ENCODE measurements around the gene USP31. TPM values are rescaled to one million over a fixed set of nuclear protein-coding genes. Genes with fewer than 3 reads are reported as not detected.
A peak's percentile ranks its signal among the peaks of the same experiment; 100 is the strongest.
"Not testable (repeated sequence)": the region's sequence is repeated elsewhere in the genome, so short reads cannot be mapped to it uniquely, and the experiment has no call there.

USP31 gene
- total RNA-seq, 3 donors from 2014 or later (not counting 1 experiment from before 2014, with no cell fraction given) = 6.1 to 6.6 (median 6.3) TPM

DNA sequence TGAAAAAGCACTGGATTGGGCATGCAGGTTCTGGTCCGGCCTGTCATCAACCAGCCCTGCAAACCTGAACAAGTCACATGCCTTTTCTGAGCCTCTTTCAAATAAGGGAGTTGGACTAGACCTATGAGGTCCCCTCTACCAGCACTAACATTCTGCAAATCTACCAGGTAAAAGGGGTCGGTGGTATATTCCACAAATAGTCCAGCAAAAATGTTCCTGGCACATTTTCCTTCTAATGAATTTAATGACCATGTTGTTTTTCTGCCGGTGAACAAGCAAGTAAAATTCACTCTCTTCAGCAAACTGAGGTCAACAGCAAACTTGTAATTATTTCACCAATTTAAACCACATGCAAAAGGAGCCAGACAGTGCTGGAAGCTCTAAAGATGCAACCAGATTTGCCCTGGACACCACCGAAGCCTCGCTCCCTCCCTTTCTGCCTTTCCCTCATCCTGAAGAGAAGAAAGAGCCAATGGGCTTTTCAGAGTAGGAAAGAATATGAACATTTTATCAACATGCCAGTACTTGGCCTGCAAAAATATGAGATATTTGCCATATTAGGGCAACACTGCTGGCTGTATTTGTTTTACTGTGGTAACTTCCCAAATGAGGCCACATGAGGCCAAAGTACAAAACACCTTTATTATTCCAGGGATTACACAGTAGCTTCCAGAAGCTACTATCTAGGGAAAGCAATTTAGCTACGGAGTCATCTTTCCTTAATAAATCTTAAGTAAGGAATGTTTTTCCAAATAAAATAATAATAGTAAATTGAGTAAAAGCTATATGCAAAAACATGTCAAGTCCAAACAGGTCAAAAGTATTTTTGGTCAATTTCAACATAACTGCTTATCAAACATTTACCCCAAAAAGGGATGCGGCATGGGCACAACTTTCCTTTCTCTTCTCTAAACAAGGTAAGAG lies 45.0 kb downstream of the USP31 start:
- TF ChIP-seq, protein P1, sequence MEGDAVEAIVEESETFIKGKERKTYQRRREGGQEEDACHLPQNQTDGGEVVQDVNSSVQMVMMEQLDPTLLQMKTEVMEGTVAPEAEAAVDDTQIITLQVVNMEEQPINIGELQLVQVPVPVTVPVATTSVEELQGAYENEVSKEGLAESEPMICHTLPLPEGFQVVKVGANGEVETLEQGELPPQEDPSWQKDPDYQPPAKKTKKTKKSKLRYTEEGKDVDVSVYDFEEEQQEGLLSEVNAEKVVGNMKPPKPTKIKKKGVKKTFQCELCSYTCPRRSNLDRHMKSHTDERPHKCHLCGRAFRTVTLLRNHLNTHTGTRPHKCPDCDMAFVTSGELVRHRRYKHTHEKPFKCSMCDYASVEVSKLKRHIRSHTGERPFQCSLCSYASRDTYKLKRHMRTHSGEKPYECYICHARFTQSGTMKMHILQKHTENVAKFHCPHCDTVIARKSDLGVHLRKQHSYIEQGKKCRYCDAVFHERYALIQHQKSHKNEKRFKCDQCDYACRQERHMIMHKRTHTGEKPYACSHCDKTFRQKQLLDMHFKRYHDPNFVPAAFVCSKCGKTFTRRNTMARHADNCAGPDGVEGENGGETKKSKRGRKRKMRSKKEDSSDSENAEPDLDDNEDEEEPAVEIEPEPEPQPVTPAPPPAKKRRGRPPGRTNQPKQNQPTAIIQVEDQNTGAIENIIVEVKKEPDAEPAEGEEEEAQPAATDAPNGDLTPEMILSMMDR (IDR thresholded peaks at IDR 0.05) = no peak
- no peaks in the 10 kb centered on the region for H3K36me3 Mint-ChIP-seq
- no peak overlapping the region for H3K27ac Mint-ChIP-seq
- intact Hi-C loops (cut with micrococcal nuclease) = no loop called here
- no peak overlapping the region for H3K4me3 Mint-ChIP-seq
- Histone ChIP-seq H3K27me3 (ENCODE audit: control insufficient read depth, insufficient read depth, low read length) (no peaks in the 10 kb centered on the region), H3K4me1 (ENCODE audit: control insufficient read depth, insufficient read depth, low read length) (no peaks in the 10 kb centered on the region), H3K4me3 (ENCODE audit: low read length) (no peak overlapping the region), H3K27ac (ENCODE audit: low read length) (no peak overlapping the region), H3K36me3 (ENCODE audit: control insufficient read depth, insufficient read depth, low read length) (peaks cover 2% of the 10 kb centered on the region), H3K9me3 (ENCODE audit: control insufficient read depth, insufficient read depth, low read length) (no peaks in the 10 kb centered on the region)
- H3K4me1 Mint-ChIP-seq = no peaks in the 10 kb centered on the region
- DNase-seq (no peak), ATAC-seq (no peak)
- no peaks in the 10 kb centered on the region for H3K27me3 Mint-ChIP-seq (ENCODE audit: low read depth in 2 of 2)
- H3K9me3 Mint-ChIP-seq = no peaks in the 10 kb centered on the region
- 91% methylated on average over 6 of the region's 7 CpGs for WGBS (ENCODE audit: insufficient coverage)

DNA sequence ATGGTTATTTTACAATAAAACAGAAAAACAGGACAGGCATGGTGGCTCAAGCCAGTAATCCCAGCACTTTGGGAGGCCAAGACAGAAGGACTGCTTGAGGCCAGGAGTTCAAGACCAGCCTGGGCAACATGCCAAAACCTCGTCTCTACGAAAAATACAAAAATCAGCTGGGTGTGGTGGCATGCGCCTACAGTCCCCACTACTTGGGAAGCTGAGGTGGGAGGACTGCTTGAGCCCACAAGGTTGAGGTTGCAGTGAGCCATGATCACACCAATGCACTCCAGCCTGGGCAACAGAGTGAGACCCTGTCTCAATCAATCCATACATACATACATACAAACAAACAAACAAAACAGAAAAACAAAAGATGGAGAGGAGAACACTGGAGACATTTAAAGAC lies 45.6 kb downstream of the USP31 start:
- ATAC-seq (no peak), DNase-seq (no peak)
- intact Hi-C loops (cut with micrococcal nuclease) = no loop called here
- Histone ChIP-seq H3K36me3 (ENCODE audit: control insufficient read depth, insufficient read depth, low read length) (peaks cover 2% of the 10 kb centered on the region), H3K27ac (ENCODE audit: low read length) (no peak overlapping the region), H3K4me3 (ENCODE audit: low read length) (no peak overlapping the region), H3K27me3 (ENCODE audit: control insufficient read depth, insufficient read depth, low read length) (no peaks in the 10 kb centered on the region), H3K4me1 (ENCODE audit: control insufficient read depth, insufficient read depth, low read length) (no peaks in the 10 kb centered on the region), H3K9me3 (ENCODE audit: control insufficient read depth, insufficient read depth, low read length) (no peaks in the 10 kb centered on the region)
- Mint-ChIP-seq H3K27me3 (ENCODE audit: low read depth in 2 of 2) (no peaks in the 10 kb centered on the region), H3K4me1 (no peaks in the 10 kb centered on the region), H3K4me3 (no peak overlapping the region), H3K36me3 (no peaks in the 10 kb centered on the region), H3K27ac (no peak overlapping the region), H3K9me3 (no peaks in the 10 kb centered on the region)
- TF ChIP-seq, protein P1 (IDR thresholded peaks at IDR 0.05) = no peak
- 73% methylated on average over 3 of the region's 3 CpGs for WGBS (ENCODE audit: insufficient coverage)

DNA sequence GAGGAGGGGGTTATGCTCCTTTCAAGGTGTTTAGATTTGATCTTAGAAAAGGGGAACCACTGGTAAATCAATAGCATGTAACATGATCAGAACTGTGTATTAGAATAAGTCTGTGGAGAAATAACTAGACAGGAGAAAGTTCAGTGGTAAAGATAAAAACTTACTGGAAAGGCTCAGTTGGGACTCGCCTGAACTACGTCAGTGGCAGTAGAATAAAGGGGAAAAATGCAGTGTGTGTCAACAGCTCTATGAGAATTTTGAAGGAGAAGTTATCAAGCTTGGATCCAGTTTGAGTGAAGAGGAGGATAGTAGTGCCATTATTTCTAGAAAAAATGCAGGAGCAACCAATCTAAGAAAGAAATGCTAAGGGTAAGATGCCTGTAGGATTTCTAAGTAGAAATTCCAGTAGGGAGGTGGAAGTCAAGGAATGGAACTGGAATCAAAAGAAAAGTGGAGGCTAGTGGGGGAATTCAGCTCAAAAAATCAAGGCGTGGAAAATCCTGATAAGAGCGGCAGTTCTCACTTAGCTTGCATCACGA lies 48.2 kb downstream of the USP31 start:
- Mint-ChIP-seq H3K27ac (no peak overlapping the region), H3K4me1 (peaks cover 9 to 13% of the 10 kb centered on the region in 2 donors), H3K4me3 (no peak overlapping the region), H3K9me3 (no peaks in the 10 kb centered on the region), H3K27me3 (ENCODE audit: low read depth in 2 of 2) (no peaks in the 10 kb centered on the region), H3K36me3 (no peaks in the 10 kb centered on the region)
- WGBS (ENCODE audit: insufficient coverage) = over 99% methylated on average over 5 of the region's 5 CpGs
- no peak for DNase-seq
- TF ChIP-seq, protein P1 (IDR thresholded peaks at IDR 0.05) = no peak
- no peaks in the 10 kb centered on the region for H3K9me3 ChIP-seq (ENCODE audit: control insufficient read depth, insufficient read depth, low read length)
- no peaks in the 10 kb centered on the region for H3K4me1 ChIP-seq (ENCODE audit: control insufficient read depth, insufficient read depth, low read length)
- peaks cover 2% of the 10 kb centered on the region for H3K36me3 ChIP-seq (ENCODE audit: control insufficient read depth, insufficient read depth, low read length)
- H3K27me3 ChIP-seq (ENCODE audit: control insufficient read depth, insufficient read depth, low read length) = no peaks in the 10 kb centered on the region
- H3K27ac ChIP-seq (ENCODE audit: low read length) = no peak overlapping the region
- ATAC-seq = no peak
- H3K4me3 ChIP-seq (ENCODE audit: low read length) = no peak overlapping the region
- intact Hi-C loops (cut with micrococcal nuclease) = no loop called here

DNA sequence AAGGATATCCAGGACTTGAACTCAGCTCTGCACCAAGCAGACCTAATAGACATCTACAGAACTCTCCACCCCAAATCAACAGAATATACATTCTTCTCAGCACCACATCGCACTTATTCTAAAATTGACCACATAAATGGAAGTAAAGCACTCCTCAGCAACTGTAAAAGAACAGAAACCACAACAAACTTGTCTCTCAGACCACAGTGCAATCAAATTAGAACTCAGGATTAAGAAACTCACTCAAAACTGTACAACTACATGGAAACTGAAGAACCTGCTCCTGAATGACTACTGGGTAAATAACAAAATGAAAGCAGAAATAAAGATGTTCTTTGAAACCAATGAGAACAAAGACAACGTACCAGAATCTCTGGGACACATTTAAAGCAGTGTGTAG lies 52.8 kb downstream of the USP31 start:
- H3K27ac ChIP-seq (ENCODE audit: low read length); H3K36me3 ChIP-seq (ENCODE audit: control insufficient read depth, insufficient read depth, low read length); H3K9me3 Mint-ChIP-seq; DNase-seq; H3K4me1 ChIP-seq (ENCODE audit: control insufficient read depth, insufficient read depth, low read length); H3K27me3 Mint-ChIP-seq (ENCODE audit: low read depth in 2 of 2); intact Hi-C loops (cut with micrococcal nuclease); ATAC-seq; H3K4me3 ChIP-seq (ENCODE audit: low read length); H3K27me3 ChIP-seq (ENCODE audit: control insufficient read depth, insufficient read depth, low read length); H3K36me3 Mint-ChIP-seq; H3K9me3 ChIP-seq (ENCODE audit: control insufficient read depth, insufficient read depth, low read length): not testable (repeated sequence)
- Mint-ChIP-seq H3K27ac (peak overlapping the region; percentile 20 to 47), H3K4me1 (peaks cover 21 to 30% of the 10 kb centered on the region in 2 donors), H3K4me3 (peak overlapping the region; percentile 7)
- WGBS (ENCODE audit: insufficient coverage) = 0% methylated on average over 1 of the region's 2 CpGs

DNA sequence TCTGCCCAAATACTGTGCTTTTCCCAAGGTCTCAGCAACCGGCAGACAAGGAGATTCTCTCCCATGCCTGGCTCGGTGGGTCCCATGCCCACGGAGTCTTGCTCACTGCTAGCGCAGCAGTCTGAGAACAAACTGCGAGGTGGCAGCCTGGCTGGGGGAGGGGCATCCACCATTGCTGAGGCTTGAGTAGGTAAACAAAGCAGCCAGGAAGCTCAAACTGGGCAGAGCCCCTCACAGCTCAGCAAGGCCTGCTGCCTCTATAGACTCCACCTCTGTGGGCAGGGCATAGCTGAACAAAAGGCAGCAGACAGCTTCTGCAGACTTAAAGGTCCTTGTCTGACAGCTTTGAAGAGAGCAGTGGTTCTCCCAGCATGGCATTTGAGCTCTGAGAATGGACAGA lies 55.1 kb downstream of the USP31 start:
- intact Hi-C loops (cut with micrococcal nuclease); H3K9me3 Mint-ChIP-seq; ATAC-seq; H3K27me3 Mint-ChIP-seq (ENCODE audit: low read depth in 2 of 2); H3K9me3 ChIP-seq (ENCODE audit: control insufficient read depth, insufficient read depth, low read length); H3K36me3 ChIP-seq (ENCODE audit: control insufficient read depth, insufficient read depth, low read length); H3K27ac ChIP-seq (ENCODE audit: low read length); H3K27ac Mint-ChIP-seq; H3K4me3 ChIP-seq (ENCODE audit: low read length); H3K4me1 ChIP-seq (ENCODE audit: control insufficient read depth, insufficient read depth, low read length); H3K4me3 Mint-ChIP-seq; H3K36me3 Mint-ChIP-seq; H3K27me3 ChIP-seq (ENCODE audit: control insufficient read depth, insufficient read depth, low read length); DNase-seq: not testable (repeated sequence)
- peaks cover 21 to 30% of the 10 kb centered on the region in 2 donors for H3K4me1 Mint-ChIP-seq
- WGBS (ENCODE audit: insufficient coverage) = 97% methylated on average over 5 of the region's 5 CpGs
